HEK293 (cell line): Measurements from ENCODE around the gene STK11.

ENCODE experiments used
- BCL11B ChIP-seq: fragments of 450-650 bp; formaldehyde crosslinking; IDR thresholded peaks from 2 replicates; pipeline ENCODE4 v1.5.1; 2016; ENCODE audit warnings: low read depth, missing biosample characterization, missing genetic modification characterization
- EGR2 ChIP-seq: fragments of 450-650 bp; formaldehyde crosslinking; IDR thresholded peaks from 2 replicates; pipeline ENCODE4 v1.5.1; 2016; ENCODE audit warnings: low read depth, missing biosample characterization, missing genetic modification characterization
- GFI1B ChIP-seq: fragments of 450-650 bp; formaldehyde crosslinking; IDR thresholded peaks from 2 replicates; pipeline ENCODE4 v1.5.1; 2016; ENCODE audit warnings: missing biosample characterization, missing genetic modification characterization
- HOXC10 ChIP-seq: sonication (generic); formaldehyde crosslinking; IDR thresholded peaks from 2 replicates; pipeline ENCODE4 v1.8.1; 2023; ENCODE audit warnings: mild to moderate bottlenecking, missing genetic modification reagents
- IKZF3 ChIP-seq: fragments of 450-650 bp; IDR thresholded peaks from 2 replicates; pipeline ENCODE4 v1.5.0; 2018; ENCODE audit warnings: missing biosample characterization, mild to moderate bottlenecking, missing genetic modification characterization, moderate library complexity
- INSM2 ChIP-seq: fragments of 450-650 bp; formaldehyde crosslinking; IDR thresholded peaks from 2 replicates; pipeline ENCODE4 v1.5.1; 2016; ENCODE audit warnings: missing biosample characterization, missing genetic modification characterization
- KLF16 ChIP-seq: fragments of 450-650 bp; formaldehyde crosslinking; IDR thresholded peaks from 2 replicates; pipeline ENCODE4 v1.5.1; 2017; ENCODE audit warnings: missing biosample characterization, missing genetic modification characterization
- KLF9 ChIP-seq: fragments of 450-650 bp; formaldehyde crosslinking; IDR thresholded peaks from 2 replicates; pipeline ENCODE4 v1.5.1; 2016; ENCODE audit warnings: missing biosample characterization, missing genetic modification characterization, low read depth
- SP2 ChIP-seq: fragments of 450-650 bp; formaldehyde crosslinking; IDR thresholded peaks from 2 replicates; pipeline ENCODE4 v1.5.1; 2016; ENCODE audit warnings: missing biosample characterization, missing genetic modification characterization
- YY2 ChIP-seq: fragments of 450-650 bp; formaldehyde crosslinking; IDR thresholded peaks from 2 replicates; pipeline ENCODE4 v1.5.1; 2016; ENCODE audit warnings: missing biosample characterization, missing genetic modification characterization
- ZBTB11 ChIP-seq: fragments of 450-650 bp; formaldehyde crosslinking; conservative IDR thresholded peaks from 2 replicates; pipeline ENCODE4 v1.5.1; 2016; ENCODE audit warnings: low read depth, missing biosample characterization, missing genetic modification characterization
- ZBTB20 ChIP-seq: fragments of 450-650 bp; formaldehyde crosslinking; IDR thresholded peaks from 2 replicates; pipeline ENCODE4 v1.5.1; 2016; ENCODE audit warnings: missing biosample characterization, missing genetic modification characterization
- ZBTB6 ChIP-seq: fragments of 450-650 bp; formaldehyde crosslinking; IDR thresholded peaks from 2 replicates; pipeline ENCODE4 v1.5.1; 2017; ENCODE audit warnings: missing biosample characterization, missing genetic modification characterization
- ZFP37 ChIP-seq: fragments of 450-650 bp; formaldehyde crosslinking; IDR thresholded peaks from 2 replicates; pipeline ENCODE4 v1.5.1; 2016; ENCODE audit warnings: missing biosample characterization, missing genetic modification characterization
- ZFP69B ChIP-seq: fragments of 450-650 bp; formaldehyde crosslinking; IDR thresholded peaks from 2 replicates; pipeline ENCODE4 v1.5.1; 2016; ENCODE audit warnings: missing biosample characterization, missing genetic modification characterization
- ZNF114 ChIP-seq: fragments of 450-650 bp; formaldehyde crosslinking; IDR thresholded peaks from 2 replicates; pipeline ENCODE4 v1.5.0; 2017; ENCODE audit warnings: missing biosample characterization, missing genetic modification characterization
- ZNF133 ChIP-seq: fragments of 450-650 bp; formaldehyde crosslinking; IDR thresholded peaks from 2 replicates; pipeline ENCODE4 v1.5.1; 2016; ENCODE audit warnings: missing biosample characterization, missing genetic modification characterization
- ZNF169 ChIP-seq: fragments of 450-650 bp; formaldehyde crosslinking; IDR thresholded peaks from 2 replicates; pipeline ENCODE4 v1.5.1; 2016; ENCODE audit warnings: missing biosample characterization, missing genetic modification characterization
- ZNF174 ChIP-seq: fragments of 450-650 bp; formaldehyde crosslinking; IDR thresholded peaks from 2 replicates; pipeline ENCODE4 v1.5.0; 2017; ENCODE audit warnings: missing biosample characterization, mild to moderate bottlenecking, missing genetic modification characterization
- ZNF175 ChIP-seq: fragments of 450-650 bp; formaldehyde crosslinking; IDR thresholded peaks from 2 replicates; pipeline ENCODE4 v1.5.1; 2016; ENCODE audit warnings: missing biosample characterization, missing genetic modification characterization
- ZNF223 ChIP-seq: fragments of 450-650 bp; formaldehyde crosslinking; IDR thresholded peaks from 2 replicates; pipeline ENCODE4 v1.5.1; 2016; ENCODE audit warnings: missing biosample characterization, missing genetic modification characterization
- ZNF239 ChIP-seq: fragments of 450-650 bp; formaldehyde crosslinking; IDR thresholded peaks from 2 replicates; pipeline ENCODE4 v1.5.1; 2016; ENCODE audit warnings: missing biosample characterization, missing genetic modification characterization
- ZNF266 ChIP-seq: fragments of 450-650 bp; formaldehyde crosslinking; IDR thresholded peaks from 2 replicates; pipeline ENCODE4 v1.5.1; 2016; ENCODE audit warnings: missing biosample characterization, missing genetic modification characterization, low read depth
- ZNF350 ChIP-seq: fragments of 450-650 bp; formaldehyde crosslinking; IDR thresholded peaks from 2 replicates; pipeline ENCODE4 v1.5.0; 2017; ENCODE audit warnings: missing biosample characterization, mild to moderate bottlenecking, missing genetic modification characterization
- ZNF362 ChIP-seq: fragments of 450-650 bp; formaldehyde crosslinking; IDR thresholded peaks from 2 replicates; pipeline ENCODE4 v1.5.1; 2016; ENCODE audit warnings: missing biosample characterization, missing genetic modification characterization
- ZNF37A ChIP-seq: fragments of 450-650 bp; IDR thresholded peaks from 2 replicates; pipeline ENCODE4 v1.5.1; 2018; ENCODE audit warnings: missing biosample characterization, missing genetic modification characterization
- ZNF416 ChIP-seq: fragments of 450-650 bp; formaldehyde crosslinking; IDR thresholded peaks from 2 replicates; pipeline ENCODE4 v1.5.1; 2016; ENCODE audit warnings: missing biosample characterization, missing genetic modification characterization
- ZNF548 ChIP-seq: fragments of 450-650 bp; formaldehyde crosslinking; IDR thresholded peaks from 2 replicates; pipeline ENCODE4 v1.5.1; 2016; ENCODE audit warnings: missing biosample characterization, missing genetic modification characterization
- ZNF560 ChIP-seq: fragments of 450-650 bp; formaldehyde crosslinking; IDR thresholded peaks from 2 replicates; pipeline ENCODE4 v1.5.1; 2017; ENCODE audit warnings: missing biosample characterization, missing genetic modification characterization, borderline replicate concordance
- ZNF571 ChIP-seq: fragments of 450-650 bp; formaldehyde crosslinking; IDR thresholded peaks from 2 replicates; pipeline ENCODE4 v1.5.0; 2017; ENCODE audit warnings: missing biosample characterization, missing genetic modification characterization
- ZNF600 ChIP-seq: fragments of 450-650 bp; formaldehyde crosslinking; IDR thresholded peaks from 2 replicates; pipeline ENCODE4 v1.5.1; 2016; ENCODE audit warnings: missing biosample characterization, missing genetic modification characterization
- ZNF701 ChIP-seq: fragments of 450-650 bp; formaldehyde crosslinking; IDR thresholded peaks from 2 replicates; pipeline ENCODE4 v1.5.1; 2016; ENCODE audit warnings: missing biosample characterization, missing genetic modification characterization
- ZNF768 ChIP-seq: fragments of 450-650 bp; formaldehyde crosslinking; IDR thresholded peaks from 2 replicates; pipeline ENCODE4 v1.5.1; 2018; ENCODE audit warnings: missing biosample characterization, mild to moderate bottlenecking, missing genetic modification characterization
- ZNF830 ChIP-seq: fragments of 450-650 bp; IDR thresholded peaks from 2 replicates; pipeline ENCODE4 v1.5.0; 2018; ENCODE audit warnings: missing biosample characterization, missing genetic modification characterization, low read depth, mild to moderate bottlenecking, moderate library complexity
- ZNF837 ChIP-seq: fragments of 450-650 bp; formaldehyde crosslinking; IDR thresholded peaks from 2 replicates; pipeline ENCODE4 v1.5.1; 2016; ENCODE audit warnings: missing biosample characterization, missing genetic modification characterization

STK11 gene

GRCh38 chr19:1269478-1270212, 64.1 kb downstream of the STK11 start (continued):
- TF ChIP-seq ZFP69B (0 out of 2 replicates have a peak, but pooled peaks have one; percentile 37), YY2 (peak; percentile 78), ZNF837 (tag by site-specific recombination) (no peak), ZBTB11 (tag by site-specific recombination) (peak; percentile 41), ZNF548 (tag by site-specific recombination) (no peak), SP2 (tag by site-specific recombination) (peak; percentile 82), ZNF175 (tag by site-specific recombination) (no peak), ZNF830 (tag by site-specific recombination) (no peak), KLF9 (tag by site-specific recombination) (peak; percentile 88), ZNF560 (tag by site-specific recombination) (no peak), ZNF571 (tag by site-specific recombination) (no peak), KLF16 (tag by site-specific recombination) (peak; percentile 86), ZNF169 (no peak), ZNF350 (tag by site-specific recombination) (no peak), ZNF416 (tag by site-specific recombination) (no peak), ZNF768 (tag by site-specific recombination) (no peak), ZNF174 (tag by site-specific recombination) (no peak), ZNF37A (tag by site-specific recombination) (no peak), ZNF114 (no peak), ZNF239 (tag by site-specific recombination) (no peak), INSM2 (tag by site-specific recombination) (no peak), IKZF3 (peak; percentile 30; the same call in 1 of the 2 replicates), ZBTB20 (tag by site-specific recombination) (peak; percentile 56; the same call in 1 of the 2 replicates), ZNF223 (no peak; the same call in 1 of the 2 replicates), ZFP37 (peak; percentile 51; the same call in 1 of the 2 replicates), ZNF701 (tag by site-specific recombination) (no peak), BCL11B (no peak), GFI1B (tag by site-specific recombination) (peak; percentile 19; the same call in 1 of the 2 replicates), ZBTB6 (tag by site-specific recombination) (no peak), ZNF600 (tag by site-specific recombination) (peak; percentile 50; the same call in 1 of the 2 replicates), ZNF133 (0 out of 2 replicates have a peak, but pooled peaks have one; percentile 23), HOXC10 (CRISPR knock-in tag) (no peak), EGR2 (tag by site-specific recombination) (0 out of 2 replicates have a peak, but pooled peaks have one; percentile 24), ZNF362 (tag by site-specific recombination) (no peak), ZNF266 (no peak)
